HCT116 (cell line): ENCODE data around the gene PPP2R5C. TPM values are rescaled to one million over a fixed set of nuclear protein-coding genes. Genes with fewer than 3 reads are reported as not detected.

Source experiments
- ATAC-seq: fragments of 200-7000 bp; cut with Tn5 transposase; 2 replicates; pipeline ENCODE4 v1.9.1; 2020; ENCODE audit warnings: mild to moderate bottlenecking, moderate library complexity
- BruUV-seq: library from RNA; stranded (reverse); fragments of 400-500 nt; replicated peaks from 2 replicates; lab custom pipeline; 2021; lab: Mats Ljungman, UMichigan
- CTCF ChIA-PET: fragments of 300-600 bp; sonication (Branson Sonifier 250); formaldehyde crosslinking; loops from one replicate; lab custom pipeline; 2021; ENCODE audit warnings: antibody characterized with exemption; lab: Charles Lee
- POLR2A ChIA-PET: fragments of 300-600, 350-600 bp; sonication (Branson Sonifier 250); formaldehyde crosslinking; loops from one replicate; lab custom pipeline; 2021; ENCODE audit warnings: antibody characterized with exemption; lab: Charles Lee
- RAD21 ChIA-PET, 2 experiments: fragments of 300-600 bp; sonication (Branson Sonifier 250); formaldehyde crosslinking; loops; one replicate each; lab custom pipeline; 2023; ENCODE audit warnings: low total read pairs in 2 of 2; ENCODE audit not compliant: uncharacterized antibody in 2 of 2, unreplicated experiment in 2 of 2, low non-redundant PET in 1 of 2; lab: Charles Lee
- DNase-seq: peaks from one replicate; pipeline ENCODE4 v3.0.0-alpha.2; 2010; ENCODE audit warnings: low read depth, low spot score
- H2AFZ ChIP-seq: fragments of 200-600 bp; shearing (Covaris generic), sonication (generic); 2 replicates; pipeline ENCODE4 v1.6.1; 2017; ENCODE audit warnings: low read depth, mixed run types, mixed read lengths, antibody characterized with exemption, low read length; ENCODE audit not compliant: poor library complexity, severe bottlenecking
- H3K27ac ChIP-seq: 2 replicates; pipeline ENCODE4 v1.5.1; 2012; ENCODE audit warnings: low read depth, low read length
- H3K27me3 ChIP-seq: fragments of 200-600 bp; sonication (generic); 2 replicates; pipeline ENCODE4 v1.6.1; 2016; ENCODE audit warnings: mixed run types, low read length, mixed read lengths; ENCODE audit not compliant: insufficient read depth
- H3K36me3 ChIP-seq, 2 experiments: fragments of 200-500 bp in 1 of 2; fragments of 200-600 bp in 1 of 2; sonication (Bioruptor generic) in 1 of 2; sonication (generic) in 1 of 2; 2 replicates each; pipeline versions ENCODE4 v1.5.1 to v1.6.1; 2014 to 2016; ENCODE audit warnings: low read length in 2 of 2, inconsistent platforms in 1 of 2, mixed read lengths in 1 of 2, mixed run types in 1 of 2; ENCODE audit not compliant: insufficient read depth in 2 of 2, control insufficient read depth in 1 of 2
- H3K4me1 ChIP-seq, 2 experiments: fragments of 200-600 bp in 1 of 2; sonication (generic) in 1 of 2; 2 replicates each; pipeline versions ENCODE4 v1.5.1 to v1.6.1; 2012 to 2017; ENCODE audit warnings: low read length in 2 of 2, inconsistent platforms in 1 of 2, mild to moderate bottlenecking in 1 of 2, mixed read lengths in 1 of 2, mixed run types in 1 of 2, moderate library complexity in 1 of 2; ENCODE audit not compliant: insufficient read depth in 2 of 2, control insufficient read depth in 1 of 2
- H3K4me2 ChIP-seq: fragments of 200-600 bp; sonication (generic); 2 replicates; pipeline ENCODE4 v1.6.1; 2017; ENCODE audit warnings: mixed run types, low read length, mixed read lengths
- H3K4me3 ChIP-seq, 2 experiments: fragments of 200-600 bp in 1 of 2; sonication (generic) in 1 of 2; replicated peaks in 1 of 2; 2 replicates each; pipeline ENCODE4 v1.5.1; 2011 to 2016; ENCODE audit warnings: low read length in 2 of 2, control low read depth in 1 of 2, low read depth in 1 of 2, mild to moderate bottlenecking in 1 of 2, mixed read lengths in 1 of 2, mixed run types in 1 of 2
- H3K79me2 ChIP-seq: fragments of 200-600 bp; sonication (generic); 2 replicates; pipeline ENCODE4 v1.6.1; 2017; ENCODE audit warnings: mild to moderate bottlenecking, mixed run types, low read length, moderate library complexity, mixed read lengths; ENCODE audit not compliant: insufficient read depth
- H3K9ac ChIP-seq: fragments of 200-600 bp; sonication (generic); 2 replicates; pipeline ENCODE4 v1.6.1; 2016; ENCODE audit warnings: low read length, mixed read lengths
- H3K9me2 ChIP-seq: fragments of 200-600 bp; sonication (generic), shearing (Covaris generic); 2 replicates; pipeline ENCODE4 v1.6.1; 2017; ENCODE audit warnings: mixed run types, mild to moderate bottlenecking, moderate library complexity; ENCODE audit not compliant: insufficient read depth
- H3K9me3 ChIP-seq, 2 experiments: fragments of 200-500 bp in 1 of 2; fragments of 200-600 bp in 1 of 2; sonication (Bioruptor generic) in 1 of 2; sonication (generic) in 1 of 2; 2 replicates each; pipeline ENCODE4 v1.6.1; 2014 to 2017; ENCODE audit warnings: low read length in 2 of 2, mixed read lengths in 2 of 2, inconsistent platforms in 1 of 2, low read depth in 1 of 2, mild to moderate bottlenecking in 1 of 2, mixed run types in 1 of 2, moderate library complexity in 1 of 2; ENCODE audit not compliant: control insufficient read depth in 1 of 2, insufficient read depth in 1 of 2
- H4K20me1 ChIP-seq: fragments of 200-600 bp; sonication (generic), shearing (Covaris generic); 2 replicates; pipeline ENCODE4 v1.6.1; 2017; ENCODE audit warnings: mixed run types, mild to moderate bottlenecking, moderate library complexity; ENCODE audit not compliant: insufficient read depth
- EZH2 ChIP-seq: fragments of 200-600 bp; sonication (generic); IDR thresholded peaks from 2 replicates; pipeline ENCODE4 v1.6.1; 2017; ENCODE audit warnings: antibody characterized with exemption, mixed run types
- EZH2phosphoT487 ChIP-seq: fragments of 200-600 bp; IDR thresholded peaks from 2 replicates; pipeline ENCODE4 v1.6.1; 2018; ENCODE audit warnings: antibody characterized with exemption, borderline replicate concordance
- FOSL1 ChIP-seq: IDR thresholded peaks from 2 replicates; pipeline ENCODE4 v1.6.1; 2012; ENCODE audit warnings: low read depth
- POLR2A ChIP-seq: IDR thresholded peaks from 2 replicates; pipeline ENCODE4 v1.7.0; 2011; ENCODE audit warnings: borderline replicate concordance; ENCODE audit not compliant: insufficient read depth, insufficient read length; ENCODE audit errors: extremely low read depth
- POLR2AphosphoS5 ChIP-seq: IDR thresholded peaks from 2 replicates; pipeline ENCODE4 v1.6.1; 2011; ENCODE audit warnings: mild to moderate bottlenecking, low read depth, low read length, moderate library complexity
- RAD21 ChIP-seq: IDR thresholded peaks from 2 replicates; pipeline ENCODE4 v1.6.1; 2012; ENCODE audit warnings: low read depth, mild to moderate bottlenecking
- SP1 ChIP-seq: IDR thresholded peaks from 2 replicates; pipeline ENCODE4 v1.6.1; 2012; ENCODE audit warnings: low read depth
- SRF ChIP-seq: IDR thresholded peaks from 2 replicates; pipeline ENCODE4 v1.6.1; 2012; ENCODE audit warnings: low read depth
- TCF7L2 ChIP-seq: IDR thresholded peaks from 2 replicates; pipeline ENCODE4 v1.7.0; 2011; ENCODE audit warnings: borderline replicate concordance, inconsistent platforms; ENCODE audit not compliant: insufficient read depth, insufficient read length; ENCODE audit errors: extremely low read depth
- ZFX ChIP-seq: fragments of 450-650 bp; IDR thresholded peaks from 2 replicates; pipeline ENCODE4 v1.6.1; 2017
- intact Hi-C: fragments of 100-400 bp; cut with micrococcal nuclease; formaldehyde crosslinking; loops from 2 replicates; pipeline ENCODE4 v1.10.0; 2022
- total RNA-seq: library from RNA; stranded (reverse); gene quantifications from one replicate; pipeline ENCODE4 v1.2.1, GENCODE V29; 2021; ENCODE audit not compliant: unreplicated experiment
- TF ChIP-seq, protein P1 (sequence below): IDR thresholded peaks from 2 replicates; pipeline ENCODE4 v1.6.1; 2012
- TF ChIP-seq, protein P2 (sequence below): IDR thresholded peaks from 2 replicates; pipeline ENCODE4 v1.6.1; 2012; ENCODE audit warnings: low read depth
- TF ChIP-seq, protein P3 (sequence below): IDR thresholded peaks from 2 replicates; pipeline ENCODE4 v1.6.1; 2011; ENCODE audit warnings: mild to moderate bottlenecking, low read length, moderate library complexity; ENCODE audit not compliant: insufficient replicate concordance; ENCODE audit errors: extremely low read depth
- TF ChIP-seq, protein P4 (sequence below): IDR thresholded peaks from 2 replicates; pipeline ENCODE4 v1.6.1; 2012

Gene PPP2R5C
- total RNA-seq, 1 experiment from 2014 or later = 117 TPM

DNA sequence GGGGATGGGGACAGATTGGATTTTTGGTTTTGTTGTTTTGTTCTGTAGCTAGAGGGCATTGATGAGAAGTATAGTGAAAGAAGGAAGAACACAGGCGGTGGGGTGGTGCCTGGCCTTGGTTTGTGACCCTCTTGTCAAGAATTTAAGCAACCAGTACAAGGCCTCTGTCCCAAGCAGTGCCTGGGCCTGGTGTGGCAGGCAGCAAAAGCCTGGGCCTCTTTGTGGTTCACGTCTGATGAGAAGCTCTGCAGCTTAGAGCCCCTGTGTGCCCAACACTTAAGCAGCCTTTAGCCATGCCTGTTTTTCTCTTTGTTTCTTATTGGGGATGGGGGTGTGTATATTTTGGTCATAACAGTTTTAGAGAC, 98.0 kb downstream of the PPP2R5C start:
- no peak overlapping the region for H2AFZ ChIP-seq
- no peak overlapping the region for H3K4me3 ChIP-seq
- no peaks in the 10 kb centered on the region for H3K27me3 ChIP-seq
- DNase-seq = no peak
- H3K9ac ChIP-seq = no peak overlapping the region
- H3K9me2 ChIP-seq = no peaks in the 10 kb centered on the region
- H3K27ac ChIP-seq = no peak overlapping the region
- RAD21 ChIA-PET = no interaction called here
- intact Hi-C loops = no loop called here
- H3K36me3 ChIP-seq = peaks cover 2 to 3% of the 10 kb centered on the region in 2 experiments; a peak in 1 of 4 replicates
- BruUV-seq = no TSS peak
- CTCF ChIA-PET = no interaction called here
- H3K79me2 ChIP-seq = peaks cover 31% of the 10 kb centered on the region
- H4K20me1 ChIP-seq = no peaks in the 10 kb centered on the region; the same call in 1 of the 2 replicates
- POLR2A ChIA-PET = no interaction called here
- H3K4me1 ChIP-seq = no peaks in the 10 kb centered on the region; a peak in 1 of 4 replicates
- ATAC-seq = no peak
- no peaks in the 10 kb centered on the region for H3K9me3 ChIP-seq
- TF ChIP-seq EZH2 (no peak), POLR2A (no peak), SRF (no peak)
- TF ChIP-seq, protein P1, sequence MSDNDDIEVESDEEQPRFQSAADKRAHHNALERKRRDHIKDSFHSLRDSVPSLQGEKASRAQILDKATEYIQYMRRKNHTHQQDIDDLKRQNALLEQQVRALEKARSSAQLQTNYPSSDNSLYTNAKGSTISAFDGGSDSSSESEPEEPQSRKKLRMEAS = no peak
- TF ChIP-seq, protein P2, sequence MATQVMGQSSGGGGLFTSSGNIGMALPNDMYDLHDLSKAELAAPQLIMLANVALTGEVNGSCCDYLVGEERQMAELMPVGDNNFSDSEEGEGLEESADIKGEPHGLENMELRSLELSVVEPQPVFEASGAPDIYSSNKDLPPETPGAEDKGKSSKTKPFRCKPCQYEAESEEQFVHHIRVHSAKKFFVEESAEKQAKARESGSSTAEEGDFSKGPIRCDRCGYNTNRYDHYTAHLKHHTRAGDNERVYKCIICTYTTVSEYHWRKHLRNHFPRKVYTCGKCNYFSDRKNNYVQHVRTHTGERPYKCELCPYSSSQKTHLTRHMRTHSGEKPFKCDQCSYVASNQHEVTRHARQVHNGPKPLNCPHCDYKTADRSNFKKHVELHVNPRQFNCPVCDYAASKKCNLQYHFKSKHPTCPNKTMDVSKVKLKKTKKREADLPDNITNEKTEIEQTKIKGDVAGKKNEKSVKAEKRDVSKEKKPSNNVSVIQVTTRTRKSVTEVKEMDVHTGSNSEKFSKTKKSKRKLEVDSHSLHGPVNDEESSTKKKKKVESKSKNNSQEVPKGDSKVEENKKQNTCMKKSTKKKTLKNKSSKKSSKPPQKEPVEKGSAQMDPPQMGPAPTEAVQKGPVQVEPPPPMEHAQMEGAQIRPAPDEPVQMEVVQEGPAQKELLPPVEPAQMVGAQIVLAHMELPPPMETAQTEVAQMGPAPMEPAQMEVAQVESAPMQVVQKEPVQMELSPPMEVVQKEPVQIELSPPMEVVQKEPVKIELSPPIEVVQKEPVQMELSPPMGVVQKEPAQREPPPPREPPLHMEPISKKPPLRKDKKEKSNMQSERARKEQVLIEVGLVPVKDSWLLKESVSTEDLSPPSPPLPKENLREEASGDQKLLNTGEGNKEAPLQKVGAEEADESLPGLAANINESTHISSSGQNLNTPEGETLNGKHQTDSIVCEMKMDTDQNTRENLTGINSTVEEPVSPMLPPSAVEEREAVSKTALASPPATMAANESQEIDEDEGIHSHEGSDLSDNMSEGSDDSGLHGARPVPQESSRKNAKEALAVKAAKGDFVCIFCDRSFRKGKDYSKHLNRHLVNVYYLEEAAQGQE = no peak
- H3K4me2 ChIP-seq = no peak overlapping the region

DNA sequence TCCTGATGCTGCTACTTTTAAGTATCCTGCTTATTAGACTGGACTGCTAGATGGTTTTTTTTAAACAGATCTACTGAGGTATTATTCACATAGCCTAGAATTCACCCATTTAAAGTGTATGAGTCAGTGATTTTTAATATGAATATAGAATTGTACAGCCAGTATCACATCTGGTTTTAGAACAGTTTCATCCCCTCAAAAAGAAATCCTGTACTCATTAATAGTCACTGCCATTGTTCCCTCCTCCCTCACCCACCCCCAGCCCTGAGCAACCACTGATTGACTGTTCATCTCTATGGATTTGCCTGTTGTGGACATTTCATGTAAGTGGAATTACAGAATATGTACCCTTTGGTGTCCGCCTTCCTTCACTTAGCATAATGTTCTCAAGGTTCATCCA, 98.4 kb downstream of the PPP2R5C start:
- intact Hi-C loops = no loop called here
- no peak for DNase-seq
- POLR2A ChIA-PET = no interaction called here
- TF ChIP-seq POLR2A = no peak
- TF ChIP-seq TCF7L2 = no peak
- no peak for TF ChIP-seq EZH2phosphoT487
- no peak for TF ChIP-seq SP1
- TF ChIP-seq ZFX = no peak
- no peak for TF ChIP-seq RAD21
- TF ChIP-seq, protein P1 = no peak
- TF ChIP-seq POLR2AphosphoS5 = no peak
- TF ChIP-seq FOSL1 = no peak
- TF ChIP-seq, protein P3, sequence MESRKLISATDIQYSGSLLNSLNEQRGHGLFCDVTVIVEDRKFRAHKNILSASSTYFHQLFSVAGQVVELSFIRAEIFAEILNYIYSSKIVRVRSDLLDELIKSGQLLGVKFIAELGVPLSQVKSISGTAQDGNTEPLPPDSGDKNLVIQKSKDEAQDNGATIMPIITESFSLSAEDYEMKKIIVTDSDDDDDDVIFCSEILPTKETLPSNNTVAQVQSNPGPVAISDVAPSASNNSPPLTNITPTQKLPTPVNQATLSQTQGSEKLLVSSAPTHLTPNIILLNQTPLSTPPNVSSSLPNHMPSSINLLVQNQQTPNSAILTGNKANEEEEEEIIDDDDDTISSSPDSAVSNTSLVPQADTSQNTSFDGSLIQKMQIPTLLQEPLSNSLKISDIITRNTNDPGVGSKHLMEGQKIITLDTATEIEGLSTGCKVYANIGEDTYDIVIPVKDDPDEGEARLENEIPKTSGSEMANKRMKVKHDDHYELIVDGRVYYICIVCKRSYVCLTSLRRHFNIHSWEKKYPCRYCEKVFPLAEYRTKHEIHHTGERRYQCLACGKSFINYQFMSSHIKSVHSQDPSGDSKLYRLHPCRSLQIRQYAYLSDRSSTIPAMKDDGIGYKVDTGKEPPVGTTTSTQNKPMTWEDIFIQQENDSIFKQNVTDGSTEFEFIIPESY = no peak
- TF ChIP-seq, protein P4, sequence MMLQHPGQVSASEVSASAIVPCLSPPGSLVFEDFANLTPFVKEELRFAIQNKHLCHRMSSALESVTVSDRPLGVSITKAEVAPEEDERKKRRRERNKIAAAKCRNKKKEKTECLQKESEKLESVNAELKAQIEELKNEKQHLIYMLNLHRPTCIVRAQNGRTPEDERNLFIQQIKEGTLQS = no peak

More for the DNA sequence above, 98.4 kb downstream of the PPP2R5C start:
- no TSS peak for BruUV-seq
- RAD21 ChIA-PET = no interaction called here
- H4K20me1 ChIP-seq = no peaks in the 10 kb centered on the region; the same call in 1 of the 2 replicates
- CTCF ChIA-PET = no interaction called here
- no peak overlapping the region for H3K4me2 ChIP-seq
- no peak overlapping the region for H3K27ac ChIP-seq
- no peak overlapping the region for H3K4me3 ChIP-seq
- no peaks in the 10 kb centered on the region for H3K9me2 ChIP-seq
- no peaks in the 10 kb centered on the region for H3K9me3 ChIP-seq
- H3K79me2 ChIP-seq = peaks cover 31% of the 10 kb centered on the region
- no peak for ATAC-seq
- no peaks in the 10 kb centered on the region for H3K27me3 ChIP-seq
- H3K9ac ChIP-seq = no peak overlapping the region
- H2AFZ ChIP-seq = no peak overlapping the region
- no peaks in the 10 kb centered on the region; a peak in 1 of 4 replicates for H3K4me1 ChIP-seq
- H3K36me3 ChIP-seq = peaks cover 2 to 3% of the 10 kb centered on the region in 2 experiments; a peak in 1 of 4 replicates
